DMS153 treated with DMSO at 0.1 percent for 48 hours (cell line): ENCODE measurements around the gene GOLGA2.
A peak's percentile ranks its signal among the peaks of the same experiment; 100 is the strongest.
"Not testable (repeated sequence)": the region's sequence is repeated elsewhere in the genome, so short reads cannot be mapped to it uniquely, and the experiment has no call there.

ENCODE experiments used
- DNase-seq: peaks from one replicate; lab custom pipeline; 2025; ENCODE audit not compliant: unreplicated experiment; lab: John Stamatoyannopoulos, UW

The GOLGA2 gene

GRCh38 chr9:128296340-128297220 is 20.8 kb upstream of the GOLGA2 start:
- no peak for DNase-seq

DNA sequence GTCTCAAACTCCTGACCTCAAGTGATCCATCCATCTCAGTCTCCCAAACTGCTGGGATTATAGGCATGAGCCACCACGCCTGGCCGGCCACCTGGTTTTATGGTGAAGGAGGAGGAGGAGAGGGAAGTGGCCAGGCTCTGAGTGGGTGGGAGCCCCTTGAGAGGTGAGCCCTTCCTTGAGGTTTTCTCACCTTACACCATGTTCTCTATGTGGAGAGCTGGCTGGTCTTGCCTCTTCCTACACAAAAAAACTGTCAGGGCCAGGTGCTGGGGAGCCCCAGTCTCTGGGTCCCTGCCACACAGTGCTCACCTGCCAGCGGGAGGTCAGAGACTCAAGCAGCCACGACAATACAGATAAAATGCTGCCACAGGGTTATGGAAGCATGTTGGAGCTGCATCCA is 18.3 kb upstream of the GOLGA2 start:
- DNase-seq, result no peak

GRCh38 chr9:128293091-128293490 is 17.3 kb upstream of the GOLGA2 start:
- DNase-seq, result no peak

- no peak for DNase-seq
Measured at GRCh38 chr9:128292009-128292408, 16.2 kb upstream of the GOLGA2 start.

DNA sequence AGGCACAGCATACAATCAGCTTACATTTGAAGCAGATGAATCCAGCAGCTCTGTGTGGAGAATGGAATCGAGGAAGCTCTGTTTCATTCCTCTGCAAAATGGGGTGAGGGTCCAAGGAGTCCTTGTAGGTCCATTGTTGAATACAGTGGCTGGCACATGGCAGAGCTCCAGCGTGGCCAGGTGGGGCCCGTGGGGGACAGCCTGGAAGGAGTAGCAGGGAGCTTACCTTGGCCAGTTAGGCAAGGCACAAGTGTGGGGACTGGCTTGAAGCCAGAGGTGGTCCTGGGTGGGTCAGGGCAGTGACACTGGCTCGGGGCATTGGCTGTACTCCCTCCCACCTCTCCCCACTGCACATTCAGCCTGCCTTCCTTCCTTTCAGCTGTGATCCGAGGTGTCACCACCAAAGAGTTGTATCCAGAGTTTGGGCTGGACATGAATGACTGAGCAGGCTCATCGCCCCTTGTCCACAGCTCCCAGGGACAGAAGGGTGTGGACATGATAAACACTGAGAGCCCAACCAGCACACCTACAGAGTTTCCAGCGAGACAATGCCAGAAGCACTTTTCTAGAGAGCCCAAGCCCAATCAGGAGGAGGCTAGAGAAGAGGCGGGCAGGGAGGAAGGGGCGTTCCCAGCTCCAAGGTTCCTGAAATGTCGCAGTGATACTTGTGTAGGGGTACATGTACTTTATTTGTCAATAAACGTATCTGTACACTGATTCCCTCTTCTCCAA is 12.6 kb upstream of the GOLGA2 start:
- DNase-seq, result no peak

- DNase-seq, result no peak
Measured at GRCh38 chr9:128286440-128286839, 10.6 kb upstream of the GOLGA2 start.

GRCh38 chr9:128285033-128285784 is 9.4 kb upstream of the GOLGA2 start:
- no peak for DNase-seq

GRCh38 chr9:128282500-128282899 is 6.7 kb upstream of the GOLGA2 start:
- no peak for DNase-seq

GRCh38 chr9:128280084-128280622 is 4.3 kb upstream of the GOLGA2 start:
- no peak for DNase-seq

DNA sequence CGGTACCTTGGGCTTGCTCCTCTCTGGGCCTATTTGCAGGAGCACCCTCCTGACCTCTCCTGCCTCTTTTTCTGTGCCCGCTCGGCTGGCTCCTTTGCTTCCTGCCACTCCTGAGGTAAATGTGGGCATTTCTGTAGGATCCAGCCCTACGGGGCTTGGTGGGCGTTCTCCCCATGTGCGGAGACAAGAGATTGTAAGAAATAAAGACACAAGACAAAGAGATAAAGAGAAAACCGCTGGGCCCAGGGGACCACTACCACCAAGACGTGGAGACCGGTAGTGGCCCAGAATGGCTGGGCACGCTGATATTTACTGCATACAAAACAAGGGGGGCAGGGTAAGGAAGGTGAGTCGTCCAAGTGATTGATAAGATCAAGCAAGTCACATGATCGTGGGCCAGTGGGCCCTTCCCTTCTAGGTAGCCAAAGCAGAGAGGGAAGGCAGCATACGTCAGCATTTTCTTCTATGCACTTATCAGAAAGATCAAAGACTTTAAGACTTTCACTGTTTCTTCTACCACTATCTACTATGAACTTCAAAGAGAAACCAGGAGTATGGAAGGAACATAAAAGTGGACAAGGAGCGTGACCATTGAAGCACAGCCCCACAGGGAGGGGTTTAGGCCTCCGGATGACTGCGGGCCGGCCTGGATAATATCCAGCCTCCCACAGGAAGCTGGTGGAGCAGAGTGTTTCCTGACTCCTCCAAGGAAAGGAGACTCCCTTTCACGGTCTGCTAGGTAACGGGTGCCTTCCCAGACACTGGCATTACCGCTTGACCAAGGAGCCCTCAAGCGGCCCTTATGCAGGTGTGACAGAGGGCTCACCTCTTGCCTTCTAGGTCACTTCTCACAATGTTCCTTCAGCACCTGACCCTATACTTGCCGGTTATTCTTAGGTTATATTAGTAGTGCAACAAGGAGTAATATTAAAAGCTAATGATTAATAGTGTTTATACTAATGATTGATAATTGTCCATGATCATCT is 3.6 kb upstream of the GOLGA2 start:
- not testable (repeated sequence) for DNase-seq

DNA sequence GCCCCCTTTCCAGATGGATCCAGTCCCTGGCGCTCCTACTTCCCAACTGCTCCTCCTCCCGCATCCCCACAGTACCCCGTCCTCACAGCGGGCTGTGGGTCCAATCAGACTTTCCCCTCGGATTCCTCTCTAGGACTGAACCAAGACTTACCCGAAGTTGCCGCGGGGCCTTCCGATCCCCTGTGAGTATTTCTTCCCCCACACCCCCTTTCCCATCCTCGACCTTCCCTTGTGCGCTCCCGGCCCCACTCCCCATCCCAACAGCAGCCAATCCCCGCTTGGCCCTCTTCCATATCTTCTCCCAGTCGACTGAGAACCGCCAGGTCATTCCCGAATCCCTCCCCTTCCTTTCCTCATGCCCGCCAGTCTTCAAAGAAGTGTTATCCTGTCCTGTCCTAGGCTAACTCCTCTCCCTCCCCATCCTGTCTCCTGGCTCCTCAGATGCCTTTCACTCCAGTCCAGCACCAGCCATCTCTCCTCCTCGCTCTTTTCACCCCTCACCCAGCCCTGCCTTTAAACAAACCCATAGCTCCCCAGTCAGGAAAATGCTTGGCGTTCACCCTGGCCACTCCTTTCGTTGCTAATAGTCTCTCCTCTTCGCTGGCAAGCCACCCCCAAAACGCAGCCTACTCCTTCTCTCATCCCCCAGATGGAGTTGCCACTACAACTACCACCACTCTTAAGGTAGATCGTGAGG is 915 bp upstream of the GOLGA2 start:
- DNase-seq, result no peak

- peak; percentile 99 for DNase-seq
Measured at GRCh38 chr9:128276008-128276573, 284 bp upstream of the GOLGA2 start, which contains the start of gene SWI5. Gene SWI5, plus strand, starts transcription at chr9:128276276.

- DNase-seq, result no peak
Measured at GRCh38 chr9:128274245-128274644, 1.6 kb downstream of the GOLGA2 start.

DNA sequence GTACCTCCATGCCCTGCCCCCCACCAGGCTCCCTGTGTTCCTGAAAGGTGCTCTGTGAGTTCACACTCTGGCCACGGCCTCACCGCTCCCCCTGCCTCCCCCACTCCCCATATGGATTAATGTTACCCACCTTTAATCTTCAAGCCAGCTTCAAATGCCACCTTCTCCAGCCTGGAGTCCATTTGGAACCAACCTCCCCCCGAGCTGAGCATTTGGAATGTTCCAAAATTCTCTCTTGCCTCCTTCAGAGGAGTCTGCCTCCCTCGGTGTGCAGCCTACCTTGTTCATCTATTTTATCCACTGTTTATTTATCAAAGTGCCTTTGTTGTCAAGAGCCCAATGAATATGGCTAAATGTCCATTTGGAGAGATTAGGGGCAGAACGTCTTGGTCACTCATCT is 4.3 kb downstream of the GOLGA2 start:
- DNase-seq, result no peak

GRCh38 chr9:128271112-128271511 is 4.7 kb downstream of the GOLGA2 start:
- no peak for DNase-seq

- DNase-seq, result no peak
Measured at GRCh38 chr9:128266868-128267590, 8.8 kb downstream of the GOLGA2 start.

DNA sequence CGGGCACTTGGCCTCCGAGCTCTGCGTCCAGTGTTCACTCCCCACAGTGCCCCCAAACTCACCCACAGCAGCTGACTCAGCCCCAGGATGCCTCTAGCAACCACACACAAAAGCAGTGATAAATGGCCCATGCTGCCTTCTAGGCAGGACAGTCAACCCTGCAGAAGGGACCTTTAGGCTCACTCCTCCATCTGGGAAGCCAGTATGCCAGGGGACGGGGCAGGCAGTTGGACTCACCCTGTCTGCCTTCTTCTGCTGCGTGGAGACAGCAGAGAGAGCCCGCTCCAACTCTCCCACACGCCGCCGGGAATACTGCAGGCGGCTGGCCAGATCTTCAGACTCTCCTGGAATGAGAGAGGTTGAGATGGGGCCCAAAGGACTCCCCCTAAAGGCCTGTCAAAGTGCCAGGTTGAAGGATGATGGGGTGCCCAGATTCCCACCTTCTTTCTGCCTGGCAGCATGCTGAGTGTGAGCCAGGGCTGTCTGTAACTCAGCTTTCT is 10.4 kb downstream of the GOLGA2 start:
- no peak for DNase-seq

DNA sequence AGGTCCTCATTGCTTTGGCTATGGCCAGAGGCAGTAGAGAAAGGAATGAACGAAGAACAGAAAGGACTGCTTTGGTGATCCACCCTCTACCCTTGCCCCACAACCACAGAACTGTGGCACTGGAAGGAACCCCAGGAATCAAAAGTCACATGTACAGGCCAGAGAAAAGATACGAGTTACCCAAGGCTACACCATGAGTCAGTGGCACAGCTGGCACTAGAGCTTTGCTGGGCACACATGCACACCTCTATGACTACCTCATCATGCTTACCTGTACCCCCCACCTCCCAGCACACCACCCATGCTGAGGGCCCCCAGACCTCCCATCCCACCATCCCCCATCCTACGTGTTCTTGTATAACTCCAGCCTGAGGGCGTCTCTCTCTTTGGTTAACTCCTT is 13.1 kb downstream of the GOLGA2 start:
- DNase-seq, result no peak
